Testis (tissue), 3 donors: ENCODE data around the gene CLPTM1L. TPM values are rescaled to one million over a fixed set of nuclear protein-coding genes. Genes with fewer than 3 reads are reported as not detected.

Experiments used
- DNase-seq: peaks from one replicate; pipeline ENCODE4 v3.0.0-alpha.2; 2019
- H3K27ac ChIP-seq, 2 donors: fragments of 200-600 bp; sonication (generic); one replicate each; pipeline ENCODE4 v1.5.1; 2019
- H3K27me3 ChIP-seq: fragments of 200-600 bp; sonication (generic); one replicate; pipeline ENCODE4 v1.5.1; 2019
- H3K36me3 ChIP-seq: fragments of 200-600 bp; sonication (generic); one replicate; pipeline ENCODE4 v1.5.1; 2017; ENCODE audit warnings: low read depth; ENCODE audit errors: missing control alignments
- H3K4me1 ChIP-seq: fragments of 200-600 bp; sonication (generic); one replicate; pipeline ENCODE4 v1.5.1; 2019
- H3K4me3 ChIP-seq, 2 donors: fragments of 200-600 bp; sonication (generic); one replicate each; pipeline ENCODE4 v1.5.1; 2017 to 2019
- H3K9me3 ChIP-seq: fragments of 200-600 bp; sonication (generic); one replicate; pipeline ENCODE4 v1.5.1; 2017
- POLR2A ChIP-seq: fragments of 450-650 bp; IDR thresholded peaks from one replicate; pipeline ENCODE4 v1.6.1; 2017; ENCODE audit warnings: antibody characterized with exemption, mild to moderate bottlenecking, moderate library complexity
- WGBS, 2 donors: methylation state at CpG; one replicate each; pipeline ENCODE4 v1.1.5; 2018; 5-methylcytosine and 5-hydroxymethylcytosine counted together
- intact Hi-C: fragments of 100-400 bp; cut with DNase I; formaldehyde crosslinking; loops from one replicate; pipeline ENCODE4 v1.15.1; 2023; ENCODE audit warnings: low total_unique reads
- microRNA-seq, 2 donors: library from miRNA; unstranded; fragments of <30 nt; microRNA quantifications; one replicate each; pipeline ENCODE4, GENCODE V29; 2016; ENCODE audit warnings: borderline number of aligned reads in 2 of 2, borderline replicate concordance in 1 of 2
- polyA plus RNA-seq: library from polyadenylated mRNA; stranded (reverse); fragments of 350-450 nt; fragmentation: Illumina TruSeq; extraction: RNeasy Lipid Tissue Mini Kit (QIAGEN cat#74804); gene quantifications from one replicate; pipeline ENCODE4 v1.2.3, GENCODE V29; 2014; ENCODE audit warnings: low read depth, low replicate concordance; ENCODE audit not compliant: insufficient read depth
- small RNA-seq, 2 donors: library from RNA; depleted of rRNA; stranded (forward); fragments of <200 nt; gene quantifications; one replicate each; pipeline ENCODE3, GENCODE V24; 2016
- total RNA-seq, 2 donors: library from RNA; depleted of rRNA; stranded (reverse); fragments of >200 nt; gene quantifications; one replicate each; pipeline ENCODE4 v1.2.3, GENCODE V29; 2016
- TF ChIP-seq, protein P1 (sequence below), 3 experiments: fragments of 450-650 bp in 2 of 3; fragments of 200-600 bp in 1 of 3; sonication (generic) in 1 of 3; IDR thresholded peaks; one replicate each; pipeline ENCODE4 v1.5.1; 2016 to 2019; ENCODE audit warnings: antibody characterized with exemption in 3 of 3, mild to moderate bottlenecking in 2 of 3, moderate library complexity in 1 of 3

Gene CLPTM1L
- total and polyA plus RNA-seq, 3 donors from 2014 or later = 148 to 170 (median 150) TPM

DNA sequence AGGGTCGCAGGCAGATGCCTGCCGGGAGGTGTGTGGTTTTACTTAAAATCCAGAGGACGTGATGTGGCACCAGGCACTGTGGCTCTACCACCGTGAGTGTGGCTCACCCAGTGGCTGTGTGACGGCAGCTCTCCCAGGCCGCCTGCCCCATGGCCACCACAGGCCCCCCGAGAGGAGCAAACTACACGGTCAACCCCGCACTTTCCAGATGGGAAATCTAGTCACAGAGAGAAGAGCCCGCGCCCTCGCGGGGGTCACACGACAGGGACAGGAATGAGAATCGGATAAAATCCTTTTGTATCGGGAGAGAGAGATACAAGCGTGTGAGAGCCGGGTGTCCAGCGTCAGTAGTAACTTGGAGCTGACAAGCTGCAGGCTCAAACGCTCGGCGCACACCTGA is 74.5 kb downstream of the CLPTM1L start:
- Histone ChIP-seq H3K36me3 (no peaks in the 10 kb centered on the region), H3K27ac (no peak overlapping the region), H3K4me1 (no peaks in the 10 kb centered on the region), H3K4me3 (no peak overlapping the region), H3K9me3 (no peaks in the 10 kb centered on the region), H3K27me3 (no peaks in the 10 kb centered on the region)
- intact Hi-C loops = no loop called here
- 87 to 92% methylated on average over 17 to 22 of the region's 22 CpGs for WGBS, 2 donors
- no peak for DNase-seq
- TF ChIP-seq, protein P1, sequence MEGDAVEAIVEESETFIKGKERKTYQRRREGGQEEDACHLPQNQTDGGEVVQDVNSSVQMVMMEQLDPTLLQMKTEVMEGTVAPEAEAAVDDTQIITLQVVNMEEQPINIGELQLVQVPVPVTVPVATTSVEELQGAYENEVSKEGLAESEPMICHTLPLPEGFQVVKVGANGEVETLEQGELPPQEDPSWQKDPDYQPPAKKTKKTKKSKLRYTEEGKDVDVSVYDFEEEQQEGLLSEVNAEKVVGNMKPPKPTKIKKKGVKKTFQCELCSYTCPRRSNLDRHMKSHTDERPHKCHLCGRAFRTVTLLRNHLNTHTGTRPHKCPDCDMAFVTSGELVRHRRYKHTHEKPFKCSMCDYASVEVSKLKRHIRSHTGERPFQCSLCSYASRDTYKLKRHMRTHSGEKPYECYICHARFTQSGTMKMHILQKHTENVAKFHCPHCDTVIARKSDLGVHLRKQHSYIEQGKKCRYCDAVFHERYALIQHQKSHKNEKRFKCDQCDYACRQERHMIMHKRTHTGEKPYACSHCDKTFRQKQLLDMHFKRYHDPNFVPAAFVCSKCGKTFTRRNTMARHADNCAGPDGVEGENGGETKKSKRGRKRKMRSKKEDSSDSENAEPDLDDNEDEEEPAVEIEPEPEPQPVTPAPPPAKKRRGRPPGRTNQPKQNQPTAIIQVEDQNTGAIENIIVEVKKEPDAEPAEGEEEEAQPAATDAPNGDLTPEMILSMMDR (IDR thresholded peaks at IDR 0.05) = no peak
- no peak for TF ChIP-seq POLR2A

DNA sequence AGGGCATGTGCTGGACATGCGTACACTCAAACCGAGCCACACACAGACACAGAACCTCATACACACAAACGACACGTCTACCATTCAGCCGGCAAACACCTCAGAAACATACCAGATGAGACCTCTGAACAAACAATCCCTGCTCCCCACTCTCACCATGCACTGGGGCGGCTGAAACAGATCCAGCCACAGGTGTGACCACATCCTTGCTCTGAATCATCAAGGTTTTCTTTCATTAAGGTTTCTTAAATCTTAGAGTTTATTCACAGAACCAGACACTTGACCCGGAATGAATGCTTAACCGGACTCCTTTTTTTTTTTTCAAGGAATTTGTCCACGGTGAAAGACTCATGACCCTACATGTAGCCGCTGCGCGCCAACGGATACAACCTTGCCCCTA is 76.2 kb downstream of the CLPTM1L start:
- H3K4me1 ChIP-seq = no peaks in the 10 kb centered on the region
- H3K9me3 ChIP-seq = no peaks in the 10 kb centered on the region
- no peak overlapping the region for H3K27ac ChIP-seq
- H3K27me3 ChIP-seq = no peaks in the 10 kb centered on the region
- TF ChIP-seq POLR2A = no peak
- TF ChIP-seq, protein P1 (IDR thresholded peaks at IDR 0.05) = no peak
- no peaks in the 10 kb centered on the region for H3K36me3 ChIP-seq
- no peak for DNase-seq
- intact Hi-C loops = no loop called here
- no peak overlapping the region for H3K4me3 ChIP-seq
- WGBS, 2 donors = 92 to 93% methylated on average over 13 of the region's 13 CpGs

DNA sequence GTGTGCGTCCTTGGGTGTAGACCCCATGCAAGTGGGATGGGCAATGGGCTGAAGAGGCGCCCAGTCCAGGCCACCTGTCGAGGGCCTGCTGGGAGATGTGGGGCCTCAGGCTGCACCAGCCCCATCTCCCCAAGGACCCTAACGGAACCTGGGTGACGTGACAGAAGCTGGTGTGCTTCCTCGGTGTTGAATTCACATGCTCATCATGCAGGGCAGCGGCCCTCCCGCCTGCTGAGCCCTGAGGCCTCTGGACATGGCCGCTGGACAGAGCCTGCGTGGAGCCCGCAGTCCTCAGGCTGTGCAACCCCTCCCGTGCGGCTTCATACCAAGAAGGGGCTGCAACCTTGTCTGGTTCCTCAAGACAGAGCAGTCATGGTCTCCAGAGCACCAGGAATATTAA is 76.8 kb downstream of the CLPTM1L start:
- 87 to 90% methylated on average over 5 to 13 of the region's 13 CpGs for WGBS, 2 donors
- TF ChIP-seq, protein P1 (IDR thresholded peaks at IDR 0.05) = no peak
- TF ChIP-seq POLR2A = no peak
- Histone ChIP-seq H3K9me3 (no peaks in the 10 kb centered on the region), H3K27ac (no peak overlapping the region), H3K27me3 (no peaks in the 10 kb centered on the region), H3K36me3 (no peaks in the 10 kb centered on the region), H3K4me1 (no peaks in the 10 kb centered on the region), H3K4me3 (no peak overlapping the region)
- DNase-seq = no peak
- intact Hi-C loops = no loop called here

Small RNA genes lying within 50 kb of the gene (microRNA-seq; reads per million reads assigned to microRNA genes)
- gene MIR4457 = 0 to 1.4 reads per million in 2 donors

Small RNA genes lying within 50 kb of the gene (small RNA-seq; reads per million reads assigned to genes)
- gene MIR4457 = 0 reads per million in 2 donors

Other genes with a start within 250 kb of the CLPTM1L start
- gene SLC12A7, start 233.0 kb downstream of the CLPTM1L start, total RNA-seq = 100 to 1,000 TPM; 168 to 212 TPM
- gene SLC12A7, start 233.0 kb downstream of the CLPTM1L start, polyA plus RNA-seq = 73.2 TPM
- under 1 TPM; 0.16 to 0.68 TPM for gene SLC6A19, start 143.5 kb downstream of the CLPTM1L start, total RNA-seq
- gene SLC6A19, start 143.5 kb downstream of the CLPTM1L start, polyA plus RNA-seq = 0.28 TPM
- gene SLC6A18, start 119.7 kb downstream of the CLPTM1L start, total RNA-seq = under 1 TPM in 1 of 2 donors, not detected in 1; 0.24 TPM
- not detected for gene SLC6A18, start 119.7 kb downstream of the CLPTM1L start, polyA plus RNA-seq
- 1 to 10 TPM; 4.4 to 5.5 TPM for gene TERT, start 50.0 kb downstream of the CLPTM1L start, total RNA-seq
- gene TERT, start 50.0 kb downstream of the CLPTM1L start, polyA plus RNA-seq = 2.1 TPM
- 1 to 10 TPM in 1 of 2 donors, under 1 TPM in 1; 0.55 to 1.5 TPM for gene SLC6A3, start 100.3 kb upstream of the CLPTM1L start, total RNA-seq
- gene SLC6A3, start 100.3 kb upstream of the CLPTM1L start, polyA plus RNA-seq = 0.83 TPM
- 10 to 100 TPM; 21.1 to 27.1 TPM for gene LPCAT1, start 178.9 kb upstream of the CLPTM1L start, total RNA-seq
- gene LPCAT1, start 178.9 kb upstream of the CLPTM1L start, polyA plus RNA-seq = 23.9 TPM